ENCODE measurements around the gene HTRA3.
A peak's percentile ranks its signal among the peaks of the same experiment; 100 is the strongest.

HTRA3 gene

DNA sequence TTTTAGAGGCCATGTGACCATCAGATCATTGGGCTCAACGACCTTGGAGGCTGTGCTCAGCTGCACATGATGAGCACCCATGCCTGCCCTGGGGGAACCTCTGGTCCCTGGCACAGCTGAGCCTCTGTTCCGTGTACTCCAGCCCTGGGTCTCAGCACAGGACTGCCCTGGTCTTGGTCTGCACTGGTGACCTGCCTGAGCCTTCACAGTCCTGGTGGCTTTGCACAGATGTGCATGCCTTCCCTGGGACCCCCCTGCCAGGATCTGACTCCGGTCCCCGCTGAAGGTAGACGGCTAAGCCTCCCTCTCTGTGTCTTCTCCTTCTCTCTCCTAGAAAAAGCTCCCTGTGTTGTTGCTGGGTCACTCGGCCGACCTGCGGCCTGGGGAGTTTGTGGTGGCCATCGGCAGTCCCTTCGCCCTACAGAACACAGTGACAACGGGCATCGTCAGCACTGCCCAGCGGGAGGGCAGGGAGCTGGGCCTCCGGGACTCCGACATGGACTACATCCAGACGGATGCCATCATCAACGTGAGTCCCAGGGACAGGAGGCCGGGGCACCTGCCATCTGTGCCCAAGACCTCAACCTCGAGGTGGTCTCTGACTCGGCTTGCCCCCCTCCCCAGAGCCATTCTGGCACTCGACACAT lies 21.6 kb downstream of the HTRA3 start:
- peaks cover 4% of the 10 kb centered on the region for H3K36me3 Mint-ChIP-seq
- peak; percentile 42 for ATAC-seq (ENCODE audit: low read depth)
- H3K4me1 Mint-ChIP-seq, result peaks cover 12% of the 10 kb centered on the region
- DNase-seq (ENCODE audit: low spot score in 2 of 2), result no peak
- H3K27me3 Mint-ChIP-seq, result peaks cover 6% of the 10 kb centered on the region
- H3K4me3 Mint-ChIP-seq, result peak overlapping the region; percentile 32
- H3K9me3 Mint-ChIP-seq, result peaks cover 5% of the 10 kb centered on the region
- H3K27ac Mint-ChIP-seq, result no peak overlapping the region

DNA sequence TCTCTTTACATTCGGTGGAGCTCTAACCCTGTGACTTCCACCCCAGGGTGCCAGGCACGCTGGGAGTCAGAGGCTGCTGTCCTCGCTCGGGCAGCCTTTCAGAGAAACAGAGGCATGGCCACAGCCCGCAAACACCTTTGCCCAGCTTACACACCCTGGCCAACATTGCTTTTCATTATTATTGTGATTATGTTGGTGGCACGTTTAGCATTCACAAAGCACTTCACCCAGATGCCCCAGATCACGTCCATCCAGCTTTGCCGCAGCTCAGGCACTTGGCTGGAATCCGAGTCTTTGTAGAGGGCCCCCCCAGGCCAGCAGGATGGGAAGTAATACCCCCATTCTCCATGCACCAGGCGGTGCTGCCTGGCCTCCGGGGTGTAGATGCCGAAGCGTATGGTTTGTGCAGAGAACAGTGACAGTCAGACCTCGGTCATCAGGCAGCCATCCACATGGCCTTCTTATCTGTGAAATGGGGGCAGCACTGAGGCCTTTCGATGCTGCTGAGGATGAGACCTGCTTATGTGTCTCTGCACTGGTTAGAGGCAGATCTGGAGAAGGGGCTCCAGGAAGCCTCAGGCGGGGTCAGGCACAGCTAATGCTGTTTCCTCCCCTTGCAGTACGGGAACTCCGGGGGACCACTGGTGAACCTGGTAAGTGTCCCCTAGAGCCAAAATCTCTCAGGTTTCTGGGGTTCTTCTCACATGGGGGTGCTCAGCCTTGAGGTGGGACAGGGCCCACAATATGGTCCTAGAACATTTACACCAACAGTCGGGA lies 22.3 kb downstream of the HTRA3 start:
- peaks cover 2% of the 10 kb centered on the region for H3K27me3 Mint-ChIP-seq
- H3K4me3 Mint-ChIP-seq, result no peak overlapping the region
- H3K4me1 Mint-ChIP-seq, result peaks cover 12% of the 10 kb centered on the region

DNA sequence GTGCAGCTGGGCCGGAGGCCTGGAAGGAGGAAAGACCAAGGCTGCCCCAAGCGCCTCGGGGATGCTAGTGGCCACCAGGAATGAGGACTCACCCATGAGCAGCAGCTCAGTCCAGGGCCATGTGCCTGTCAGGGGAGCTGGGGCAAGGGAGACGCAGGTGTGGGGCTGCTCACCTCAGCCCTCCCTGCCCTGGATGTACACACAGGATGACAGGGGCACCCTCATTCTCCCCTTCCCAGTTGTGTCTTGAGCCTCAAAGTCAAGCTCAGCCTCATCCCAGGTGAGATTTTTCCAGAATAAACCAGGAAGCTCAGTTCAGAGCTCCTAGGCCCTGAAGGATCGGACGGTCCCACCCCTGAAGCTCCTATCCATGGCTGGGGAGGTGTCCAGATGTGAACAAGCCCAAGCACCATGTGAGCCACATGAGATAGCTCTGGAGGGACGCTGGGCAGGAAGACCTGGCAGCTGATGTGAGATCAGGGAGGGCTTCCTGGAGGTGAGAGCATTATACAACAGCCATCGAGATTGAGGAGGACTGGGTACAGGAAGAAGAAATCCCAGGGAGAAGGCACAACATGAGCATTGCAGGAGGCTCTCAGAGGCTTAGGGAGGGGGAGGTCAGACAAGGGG lies 23.0 kb downstream of the HTRA3 start:
- Mint-ChIP-seq H3K4me3 (no peak overlapping the region), H3K4me1 (peaks cover 12% of the 10 kb centered on the region), H3K27ac (no peak overlapping the region), H3K36me3 (peaks cover 4% of the 10 kb centered on the region), H3K27me3 (peaks cover 2% of the 10 kb centered on the region), H3K9me3 (peaks cover 5% of the 10 kb centered on the region)
- DNase-seq (ENCODE audit: low spot score in 2 of 2) (no peak), ATAC-seq (ENCODE audit: low read depth) (no peak)

More for the DNA sequence above, 22.3 kb downstream of the HTRA3 start:
- Mint-ChIP-seq H3K36me3 (peaks cover 4% of the 10 kb centered on the region), H3K27ac (no peak overlapping the region), H3K9me3 (peaks cover 5% of the 10 kb centered on the region)
- no peak for DNase-seq (ENCODE audit: low spot score in 2 of 2)
- no peak for ATAC-seq (ENCODE audit: low read depth)

GRCh38 chr4:8293131-8293975 lies 23.8 kb downstream of the HTRA3 start:
- Mint-ChIP-seq H3K36me3 (peaks cover 4% of the 10 kb centered on the region), H3K27me3 (peaks cover 6% of the 10 kb centered on the region), H3K9me3 (peaks cover 5% of the 10 kb centered on the region), H3K4me3 (no peak overlapping the region), H3K27ac (no peak overlapping the region), H3K4me1 (peaks cover 12% of the 10 kb centered on the region)
- DNase-seq (ENCODE audit: low spot score in 2 of 2) (no peak), ATAC-seq (ENCODE audit: low read depth) (no peak)

- Mint-ChIP-seq H3K27me3 (peaks cover 6% of the 10 kb centered on the region), H3K4me1 (peaks cover 12% of the 10 kb centered on the region), H3K9me3 (peaks cover 5% of the 10 kb centered on the region), H3K27ac (no peak overlapping the region), H3K4me3 (no peak overlapping the region), H3K36me3 (peaks cover 4% of the 10 kb centered on the region)
- ATAC-seq (ENCODE audit: low read depth) (no peak), DNase-seq (ENCODE audit: low spot score in 2 of 2) (no peak)
These were observed 24.5 kb downstream of the HTRA3 start for GRCh38 chr4:8294036-8294435.

- H3K27me3 Mint-ChIP-seq, result peaks cover 6% of the 10 kb centered on the region
- peaks cover 12% of the 10 kb centered on the region for H3K4me1 Mint-ChIP-seq
- no peak for ATAC-seq (ENCODE audit: low read depth)
- H3K4me3 Mint-ChIP-seq, result no peak overlapping the region
- DNase-seq (ENCODE audit: low spot score in 2 of 2), result no peak
- peaks cover 5% of the 10 kb centered on the region for H3K9me3 Mint-ChIP-seq
- peaks cover 4% of the 10 kb centered on the region for H3K36me3 Mint-ChIP-seq
- no peak overlapping the region for H3K27ac Mint-ChIP-seq
These were observed 25.2 kb downstream of the HTRA3 start for GRCh38 chr4:8294775-8295174.

- Mint-ChIP-seq H3K4me3 (no peak overlapping the region), H3K9me3 (peaks cover 5% of the 10 kb centered on the region), H3K36me3 (peaks cover 4% of the 10 kb centered on the region), H3K27me3 (peaks cover 6% of the 10 kb centered on the region), H3K27ac (no peak overlapping the region), H3K4me1 (peaks cover 8% of the 10 kb centered on the region)
- ATAC-seq (ENCODE audit: low read depth) (no peak), DNase-seq (ENCODE audit: low spot score in 2 of 2) (no peak)
These were observed 25.9 kb downstream of the HTRA3 start for GRCh38 chr4:8295471-8295870.

DNA sequence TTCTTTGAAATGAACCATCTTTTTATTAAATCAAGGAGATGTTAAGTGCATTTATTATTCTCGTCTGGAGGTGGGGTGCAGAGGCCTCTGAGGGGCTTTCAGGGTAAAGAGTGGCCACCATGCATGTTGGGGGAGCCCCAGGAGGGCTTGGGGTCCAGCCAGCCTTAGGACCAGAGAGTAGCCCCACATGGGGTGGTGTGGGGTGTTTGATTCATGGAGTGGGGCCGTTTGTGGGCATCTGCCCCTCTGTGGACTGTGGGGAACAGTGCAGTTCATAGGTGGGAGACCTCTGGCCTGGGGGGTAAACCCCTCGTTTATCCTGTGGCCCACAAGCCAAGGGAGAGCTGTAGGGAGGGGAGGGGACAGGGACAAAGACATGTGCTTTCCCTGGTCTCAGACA lies 26.9 kb downstream of the HTRA3 start:
- no peak for DNase-seq (ENCODE audit: low spot score in 2 of 2)
- no peak overlapping the region for H3K27ac Mint-ChIP-seq
- H3K27me3 Mint-ChIP-seq, result peaks cover 6% of the 10 kb centered on the region
- peaks cover 11% of the 10 kb centered on the region for H3K9me3 Mint-ChIP-seq
- peaks cover 5% of the 10 kb centered on the region for H3K4me1 Mint-ChIP-seq
- peaks cover 7% of the 10 kb centered on the region for H3K36me3 Mint-ChIP-seq
- no peak for ATAC-seq (ENCODE audit: low read depth)
- no peak overlapping the region for H3K4me3 Mint-ChIP-seq

DNA sequence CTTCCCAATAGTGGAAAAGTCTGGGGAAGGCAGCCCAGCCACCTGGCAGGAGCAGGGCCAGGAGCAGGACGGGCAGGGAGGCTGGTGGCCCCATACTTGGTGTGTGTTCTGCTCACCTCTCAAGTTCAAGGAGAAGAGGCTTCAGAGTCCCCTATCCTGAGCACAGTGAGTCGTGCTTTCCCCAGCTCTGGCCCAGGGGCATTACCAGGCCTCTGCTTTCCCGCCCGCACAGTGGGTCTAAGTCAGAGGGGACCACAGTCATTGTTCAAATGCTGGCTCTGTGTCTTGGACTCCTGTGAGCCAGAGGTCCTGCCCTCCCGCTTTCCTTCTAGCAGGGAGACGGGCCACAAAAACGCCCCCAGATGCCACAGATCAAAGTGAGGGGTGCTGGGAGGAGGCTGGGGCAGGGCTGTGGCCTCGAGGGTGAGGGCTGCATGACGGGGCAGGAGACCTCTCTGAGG lies 27.6 kb downstream of the HTRA3 start:
- no peak overlapping the region for H3K27ac Mint-ChIP-seq
- ATAC-seq (ENCODE audit: low read depth) (no peak), DNase-seq (ENCODE audit: low spot score in 2 of 2) (no peak)
- H3K27me3 Mint-ChIP-seq, result peaks cover 7% of the 10 kb centered on the region
- no peak overlapping the region for H3K4me3 Mint-ChIP-seq
- H3K36me3 Mint-ChIP-seq, result peaks cover 7% of the 10 kb centered on the region
- peaks cover 4% of the 10 kb centered on the region for H3K4me1 Mint-ChIP-seq
- peaks cover 11% of the 10 kb centered on the region for H3K9me3 Mint-ChIP-seq

DNA sequence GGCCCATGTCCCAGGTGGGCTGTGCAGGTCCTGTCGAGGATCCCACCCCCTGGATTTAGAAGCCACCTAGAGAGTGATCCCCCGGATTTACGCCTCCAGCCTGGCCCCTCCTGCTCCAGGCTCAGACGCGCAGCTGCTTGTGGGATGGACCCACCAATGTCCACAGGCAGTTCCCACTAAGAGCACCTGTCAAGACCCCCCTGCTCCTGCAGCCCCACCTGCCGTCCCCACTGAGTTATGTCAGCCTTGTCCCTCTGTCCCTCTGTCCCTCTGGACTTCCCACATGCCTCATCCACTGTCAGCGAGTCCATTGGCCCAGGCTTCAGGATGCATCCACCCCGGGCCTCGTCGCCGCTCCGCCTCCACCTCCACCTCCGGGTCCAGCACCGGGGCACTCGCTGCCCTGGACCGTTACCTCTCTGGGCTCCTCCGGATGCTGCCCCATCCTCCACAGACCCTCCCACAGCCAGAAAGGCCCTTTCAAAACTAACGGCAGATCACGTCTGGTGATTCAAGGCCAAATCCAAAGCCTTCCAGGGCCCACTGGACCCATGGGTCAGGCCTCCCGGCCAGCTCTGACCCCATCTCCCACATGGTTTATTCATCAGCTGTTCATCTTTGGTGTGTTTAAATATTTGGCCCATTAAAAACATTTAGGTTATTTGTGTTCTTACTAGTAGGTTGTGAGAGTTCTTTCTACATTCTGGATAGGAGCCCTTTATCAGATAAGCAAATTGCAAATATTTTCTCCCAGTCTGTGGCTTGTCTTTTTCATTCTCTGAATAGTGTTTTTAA lies 28.3 kb downstream of the HTRA3 start:
- H3K4me3 Mint-ChIP-seq, result no peak overlapping the region
- peaks cover 7% of the 10 kb centered on the region for H3K36me3 Mint-ChIP-seq
- peaks cover 7% of the 10 kb centered on the region for H3K27me3 Mint-ChIP-seq
- peaks cover 4% of the 10 kb centered on the region for H3K4me1 Mint-ChIP-seq
- no peak overlapping the region for H3K27ac Mint-ChIP-seq
- H3K9me3 Mint-ChIP-seq, result peaks cover 11% of the 10 kb centered on the region
- ATAC-seq (ENCODE audit: low read depth), result no peak
- no peak for DNase-seq (ENCODE audit: low spot score in 2 of 2)

- ATAC-seq (ENCODE audit: low read depth) (no peak), DNase-seq (ENCODE audit: low spot score in 2 of 2) (no peak)
- Mint-ChIP-seq H3K4me1 (no peaks in the 10 kb centered on the region), H3K27ac (no peak overlapping the region), H3K27me3 (peaks cover 8% of the 10 kb centered on the region), H3K36me3 (peaks cover 2% of the 10 kb centered on the region), H3K4me3 (no peak overlapping the region), H3K9me3 (peaks cover 10% of the 10 kb centered on the region)
These were observed 31.3 kb downstream of the HTRA3 start for GRCh38 chr4:8300832-8301231.

GRCh38 chr4:8301851-8302730 lies 32.5 kb downstream of the HTRA3 start:
- no peak for DNase-seq (ENCODE audit: low spot score in 2 of 2)
- H3K4me1 Mint-ChIP-seq, result no peaks in the 10 kb centered on the region
- no peak for ATAC-seq (ENCODE audit: low read depth)
- H3K36me3 Mint-ChIP-seq, result peaks cover 2% of the 10 kb centered on the region
- H3K27me3 Mint-ChIP-seq, result peaks cover 11% of the 10 kb centered on the region
- no peak overlapping the region for H3K27ac Mint-ChIP-seq
- no peak overlapping the region for H3K4me3 Mint-ChIP-seq
- peaks cover 10% of the 10 kb centered on the region for H3K9me3 Mint-ChIP-seq

Data from memory B cell (primary cell).